T-helper 2 cell (primary cell): Measurements from ENCODE around the gene CIAO2A.
"Not testable (repeated sequence)": the region's sequence is repeated elsewhere in the genome, so short reads cannot be mapped to it uniquely, and the experiment has no call there.

Source experiments
- DNase-seq, 5 experiments: peaks; one replicate each; pipeline versions ENCODE4 v3.0.0 to v3.0.0-alpha.2; 2012 to 2022

The CIAO2A gene

DNA sequence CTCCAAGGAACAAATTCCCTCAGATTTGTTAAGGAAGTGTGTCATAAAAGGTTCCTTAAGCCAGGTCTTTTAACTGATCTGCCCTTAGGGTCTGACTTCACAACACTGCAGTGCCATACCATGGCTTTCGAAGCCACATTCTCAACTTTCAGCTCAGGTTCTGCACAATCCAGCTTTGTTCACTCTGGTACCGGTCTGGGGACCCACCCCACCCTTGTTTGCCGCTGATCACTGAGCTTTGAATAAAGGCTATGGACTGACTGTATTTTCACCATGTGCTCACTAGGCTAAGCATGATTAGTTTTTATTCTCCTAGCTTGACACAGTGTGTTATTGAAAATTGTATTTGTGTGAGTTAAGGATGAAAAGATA, 18.0 kb upstream of the CIAO2A start:
- DNase-seq = no peak

DNA sequence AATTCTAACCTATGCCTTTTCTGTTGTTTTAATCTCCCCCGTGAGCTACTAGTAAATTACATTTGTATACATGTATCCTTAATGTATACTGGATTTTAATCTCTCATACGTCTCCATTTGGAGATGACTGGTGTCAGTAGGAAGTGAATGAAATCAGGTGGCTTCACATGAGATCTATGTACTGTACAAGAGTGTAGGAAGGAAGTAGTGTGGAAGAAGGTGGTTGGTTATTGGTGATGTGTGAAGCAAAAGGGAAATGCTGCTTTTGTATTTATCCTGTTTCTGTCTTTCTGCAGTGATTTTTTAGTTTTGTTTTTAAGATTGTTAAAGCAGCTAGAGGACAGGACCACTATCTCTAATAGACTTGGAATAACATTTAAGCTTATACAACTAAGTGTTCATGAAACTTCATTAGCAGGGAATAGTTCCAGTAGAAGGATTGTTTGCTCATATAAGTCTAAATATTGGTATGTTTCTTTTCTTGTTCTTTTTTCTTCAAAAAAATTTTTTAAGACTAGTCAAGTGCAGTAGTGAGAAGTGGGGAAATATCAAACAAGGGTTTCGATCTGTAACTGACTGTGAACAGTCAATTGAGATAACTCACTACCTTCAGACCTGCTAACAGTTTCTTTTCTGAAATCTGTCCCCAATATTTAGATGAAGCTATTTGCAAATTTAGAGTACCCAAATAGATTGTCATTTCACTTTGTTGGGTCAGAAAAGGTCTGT, 17.5 kb upstream of the CIAO2A start:
- DNase-seq = peak in 1 of 5 experiments; percentile 78

DNA sequence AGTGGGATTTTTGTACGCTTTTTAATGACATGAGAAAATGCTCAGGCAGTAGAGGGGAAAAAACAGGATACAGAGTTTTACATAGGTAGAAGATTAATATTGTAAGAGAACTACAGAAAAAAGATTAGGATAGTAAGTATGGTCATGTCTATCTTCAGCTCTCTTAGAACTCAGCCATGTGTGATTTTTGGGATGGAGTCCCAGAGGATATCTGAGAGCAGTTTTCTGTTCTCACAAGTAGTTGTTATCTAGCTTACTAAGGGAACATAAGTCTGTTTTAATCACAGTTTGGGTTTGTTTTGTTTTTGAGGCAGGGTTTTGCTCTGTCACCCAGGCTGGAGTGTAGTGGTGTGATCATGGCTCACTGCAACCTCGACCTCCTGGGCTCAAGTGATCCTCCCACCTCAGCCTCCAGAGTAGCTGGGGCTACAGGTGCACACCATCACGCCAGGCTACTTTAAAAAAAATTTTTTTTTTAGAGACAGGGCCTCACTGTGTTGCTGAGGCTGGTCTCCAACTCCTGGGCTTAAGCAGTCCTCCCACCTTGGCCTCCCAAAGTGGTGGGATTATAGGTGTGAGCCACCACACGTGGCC, 16.6 kb upstream of the CIAO2A start:
- not testable (repeated sequence) for DNase-seq

DNA sequence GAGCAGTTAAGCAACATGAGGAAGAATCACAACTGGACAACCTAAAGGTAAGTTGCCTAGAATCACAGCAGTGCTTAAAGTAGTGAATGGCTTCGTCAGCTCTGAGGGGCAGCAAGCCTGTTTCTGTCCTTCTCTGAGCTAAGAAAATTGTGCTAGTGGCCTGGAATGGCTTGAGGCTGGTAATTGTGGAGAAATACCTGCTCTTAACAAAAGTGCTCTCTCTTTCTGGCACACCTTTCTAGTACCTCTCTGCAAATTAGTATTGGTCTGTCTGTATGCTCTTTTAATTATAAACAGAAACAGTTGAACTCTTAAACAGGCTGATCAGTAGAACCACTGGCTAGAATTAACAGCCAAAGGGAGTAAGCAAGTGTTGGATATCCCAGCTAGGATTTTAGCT, 13.7 kb upstream of the CIAO2A start:
- no peak for DNase-seq

DNA sequence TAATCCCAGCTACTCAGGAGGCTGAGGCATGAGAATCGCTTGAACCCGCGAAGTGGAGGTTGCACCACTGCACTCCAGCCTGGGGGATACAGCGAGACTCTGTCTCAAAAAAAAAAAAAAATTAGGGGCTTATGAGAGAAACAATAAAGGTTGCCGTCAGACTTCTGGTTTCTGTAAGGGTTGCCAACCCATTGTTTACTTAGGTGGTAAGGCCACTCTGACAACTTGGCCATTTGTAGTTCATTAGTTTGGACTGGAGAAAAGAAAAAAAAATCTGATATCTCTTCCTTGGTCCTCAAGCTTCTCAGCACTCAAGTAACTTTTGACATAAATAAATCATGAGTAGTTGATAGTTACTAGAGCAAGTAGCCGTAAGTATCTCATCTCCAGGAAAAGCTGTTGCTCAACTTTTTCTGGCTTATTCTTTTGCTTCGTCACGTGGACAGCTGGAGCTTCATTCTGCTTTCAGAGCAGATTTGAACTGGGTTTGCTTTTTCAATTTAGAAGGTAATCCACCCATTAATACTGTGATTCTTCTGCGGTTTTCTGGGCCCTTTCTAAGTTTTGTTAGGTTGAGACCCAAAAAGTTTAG, 11.6 kb upstream of the CIAO2A start:
- no peak for DNase-seq

DNA sequence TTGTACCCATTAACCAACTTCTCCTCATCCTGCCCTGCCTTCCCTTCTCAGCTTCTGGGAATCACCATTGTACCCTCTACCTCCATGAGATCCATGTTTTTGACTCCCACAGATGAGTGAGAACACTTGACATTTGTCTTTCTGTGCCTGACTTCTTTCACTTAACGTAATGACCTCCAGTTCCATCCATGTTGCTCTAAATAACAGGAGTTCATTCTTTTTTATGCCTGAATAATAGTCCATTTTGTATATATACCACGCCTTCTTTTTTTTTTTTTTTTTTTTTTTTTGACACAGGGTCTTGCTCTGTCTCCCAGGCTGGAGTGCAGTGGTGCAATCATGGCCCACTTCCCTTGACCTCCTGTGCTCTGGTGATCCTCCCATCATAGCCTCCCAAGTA, 8.9 kb upstream of the CIAO2A start:
- DNase-seq = no peak

DNA sequence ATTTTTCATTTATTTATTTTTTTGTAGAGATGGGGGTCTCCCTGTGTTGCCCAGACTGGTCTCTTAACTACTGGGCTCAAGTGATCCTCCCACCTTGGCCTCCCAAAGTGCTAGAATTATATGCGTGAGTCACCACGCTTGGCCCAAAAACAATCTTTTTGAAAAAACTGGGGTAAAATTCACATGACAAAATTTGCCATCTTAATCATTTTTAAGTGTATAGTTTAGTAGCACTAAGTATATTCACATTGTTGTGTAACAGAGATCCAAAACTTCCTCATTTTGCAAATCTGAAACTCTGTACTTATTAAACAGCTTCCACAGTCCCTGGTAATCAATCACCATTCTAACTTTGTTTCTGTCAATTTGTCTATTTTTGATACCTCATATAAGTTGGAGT, 7.3 kb upstream of the CIAO2A start:
- DNase-seq = no peak

DNA sequence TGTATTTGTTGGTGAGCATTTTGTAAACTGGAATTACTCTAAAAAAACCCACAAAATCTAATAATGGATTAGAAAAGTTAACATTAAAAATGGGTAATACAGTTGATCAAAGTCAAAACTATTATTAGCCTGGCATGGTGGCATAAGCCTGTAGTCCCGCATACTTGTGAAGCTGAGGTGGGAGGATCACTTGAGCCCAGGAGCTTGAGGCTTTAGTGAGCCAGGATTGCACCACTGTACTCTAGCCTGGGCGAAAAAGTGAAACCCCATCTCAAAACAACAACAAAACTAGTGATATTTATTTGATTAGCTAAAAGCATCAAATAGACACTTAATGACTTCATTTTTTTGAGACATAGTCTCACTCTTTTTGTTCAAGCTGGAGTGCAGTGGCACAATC, 5.7 kb upstream of the CIAO2A start:
- no peak for DNase-seq

DNA sequence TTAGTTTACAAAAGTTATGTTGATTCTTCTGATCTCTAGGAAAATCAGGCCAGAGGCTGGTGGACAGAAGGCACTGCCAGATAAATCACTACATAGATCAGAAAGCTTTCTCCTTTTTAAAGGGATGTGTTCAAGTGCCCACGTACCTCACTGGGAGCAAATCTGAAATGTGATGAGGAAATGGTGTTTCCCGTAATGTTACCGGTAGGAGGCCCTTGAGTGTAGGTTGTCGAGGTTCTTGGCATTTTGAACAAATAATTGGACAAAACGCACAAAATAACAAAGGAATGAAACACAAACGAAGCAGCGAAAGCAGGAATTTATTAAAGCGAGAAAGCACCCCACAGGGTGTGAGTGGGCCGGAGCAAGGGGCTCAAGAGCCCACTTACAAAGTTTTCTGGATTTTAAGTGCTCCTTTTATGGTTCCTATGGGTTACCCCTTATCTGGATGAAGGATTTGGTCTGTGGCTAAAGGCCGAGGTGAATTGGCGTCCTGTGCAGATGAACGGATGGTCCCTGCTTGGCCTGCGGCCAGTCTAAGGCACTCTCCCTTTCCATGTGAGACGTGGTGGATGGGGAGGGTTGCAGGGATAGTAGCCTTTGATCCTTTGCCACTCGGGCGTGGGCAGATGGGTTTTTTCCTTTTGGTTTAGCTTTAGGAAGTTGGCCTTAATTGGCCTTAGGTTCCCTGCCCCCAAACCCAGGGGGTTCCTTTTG, 3.2 kb upstream of the CIAO2A start:
- DNase-seq = peak in 1 of 5 experiments; percentile 38

DNA sequence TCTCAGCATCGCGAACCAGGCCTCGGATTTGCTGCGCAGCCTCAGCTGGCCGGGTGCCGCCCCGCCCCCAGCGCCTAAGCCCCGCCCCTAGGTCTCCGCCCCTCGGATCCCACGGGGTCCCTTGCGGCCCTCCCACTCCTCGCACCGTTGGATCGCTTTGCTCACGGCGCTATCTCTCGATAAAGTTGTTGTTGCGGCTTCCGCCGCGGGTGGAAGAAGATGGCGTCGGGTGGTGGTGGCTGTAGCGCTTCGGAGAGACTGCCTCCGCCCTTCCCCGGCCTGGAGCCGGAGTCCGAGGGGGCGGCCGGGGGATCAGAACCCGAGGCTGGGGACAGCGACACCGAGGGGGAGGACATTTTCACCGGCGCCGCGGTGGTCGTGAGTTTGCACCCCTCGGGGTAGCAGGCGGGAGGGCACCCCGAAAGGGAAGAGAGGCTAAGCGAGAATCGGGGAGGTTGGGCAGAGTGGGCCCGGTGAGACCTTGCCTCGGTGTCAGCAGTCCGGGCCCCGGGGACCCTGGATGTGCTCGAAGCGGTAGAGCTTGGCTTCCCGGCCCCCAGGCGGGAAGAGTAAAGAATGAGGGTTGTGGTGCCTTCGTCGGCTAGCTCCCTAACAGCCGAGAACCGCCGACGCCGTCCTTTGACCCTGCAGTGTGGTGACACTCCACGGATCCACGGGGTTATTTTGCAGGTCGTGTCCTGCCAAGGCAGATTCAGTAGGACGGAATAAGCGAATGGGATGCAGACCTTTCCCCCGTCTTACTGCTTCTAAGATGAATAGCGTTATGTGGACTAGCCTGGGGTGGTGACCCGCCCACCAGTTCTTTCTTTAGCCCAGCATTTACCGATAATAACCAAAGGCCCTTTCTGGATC, 2.4 kb upstream of the CIAO2A start, which contains the start of gene SNX1:
Gene SNX1, plus strand, starts transcription at position 188 of the 873 bp plus-strand sequence. Its CDS starts 32 bp downstream, at position 220.
- DNase-seq = peak; percentile 91 to 97 (median 95)

DNA sequence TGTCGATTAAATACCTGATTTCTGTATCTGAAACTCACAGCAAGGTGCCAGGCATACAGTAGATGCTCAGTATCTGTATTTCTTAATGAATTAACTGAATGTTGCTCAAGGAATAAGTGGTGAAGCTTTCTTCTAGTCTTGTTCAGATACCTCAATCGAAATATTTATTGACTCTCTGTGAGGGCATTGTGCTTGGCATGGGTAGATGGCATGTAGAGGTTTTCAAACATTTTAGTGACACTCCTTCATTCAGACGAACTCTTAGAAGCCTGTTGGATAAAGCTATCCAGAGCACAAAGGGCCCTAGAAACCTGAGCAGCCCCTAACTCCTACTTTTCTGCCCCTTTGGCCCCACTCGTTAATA, 1.8 kb upstream of the CIAO2A start:
- DNase-seq = no peak

DNA sequence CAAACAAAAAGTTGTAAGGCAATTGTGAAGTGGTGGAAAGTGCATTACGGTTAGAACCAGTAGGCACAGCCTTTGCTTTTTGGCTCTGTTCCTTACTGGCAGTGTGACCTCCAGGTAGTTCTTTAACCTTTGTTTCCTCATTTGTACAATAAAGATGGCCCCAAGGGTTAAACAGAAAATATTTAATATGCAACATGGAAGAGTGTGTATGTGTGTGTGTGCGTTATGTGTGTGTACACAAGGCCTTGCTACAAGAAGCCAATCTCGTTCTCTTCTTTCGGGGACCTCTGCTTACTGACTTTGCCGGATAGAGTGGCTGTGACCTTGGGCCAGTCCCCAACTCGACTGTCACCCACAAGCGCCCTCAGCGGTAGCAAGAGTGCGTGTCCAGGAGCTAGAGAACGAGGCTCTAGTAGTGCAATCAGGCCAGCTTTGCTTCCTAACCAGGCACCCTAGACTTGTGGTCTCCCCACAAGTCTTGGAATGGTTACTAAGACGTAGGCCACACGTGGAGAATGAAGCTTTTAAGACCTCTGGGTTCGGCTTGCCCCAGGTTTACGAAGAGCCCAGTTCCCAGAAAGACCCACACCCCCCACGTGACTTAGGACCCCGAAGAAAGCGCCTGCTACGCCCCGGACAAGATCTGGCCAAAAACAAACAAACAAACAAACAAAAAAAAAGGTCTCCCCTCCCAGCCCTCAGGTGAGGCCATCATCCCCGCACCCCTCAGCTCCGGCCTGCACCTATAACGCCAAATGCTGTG, 593 bp downstream of the CIAO2A start:
- peak in 3 of 5 experiments; percentile 6 to 72 (median 20) for DNase-seq

DNA sequence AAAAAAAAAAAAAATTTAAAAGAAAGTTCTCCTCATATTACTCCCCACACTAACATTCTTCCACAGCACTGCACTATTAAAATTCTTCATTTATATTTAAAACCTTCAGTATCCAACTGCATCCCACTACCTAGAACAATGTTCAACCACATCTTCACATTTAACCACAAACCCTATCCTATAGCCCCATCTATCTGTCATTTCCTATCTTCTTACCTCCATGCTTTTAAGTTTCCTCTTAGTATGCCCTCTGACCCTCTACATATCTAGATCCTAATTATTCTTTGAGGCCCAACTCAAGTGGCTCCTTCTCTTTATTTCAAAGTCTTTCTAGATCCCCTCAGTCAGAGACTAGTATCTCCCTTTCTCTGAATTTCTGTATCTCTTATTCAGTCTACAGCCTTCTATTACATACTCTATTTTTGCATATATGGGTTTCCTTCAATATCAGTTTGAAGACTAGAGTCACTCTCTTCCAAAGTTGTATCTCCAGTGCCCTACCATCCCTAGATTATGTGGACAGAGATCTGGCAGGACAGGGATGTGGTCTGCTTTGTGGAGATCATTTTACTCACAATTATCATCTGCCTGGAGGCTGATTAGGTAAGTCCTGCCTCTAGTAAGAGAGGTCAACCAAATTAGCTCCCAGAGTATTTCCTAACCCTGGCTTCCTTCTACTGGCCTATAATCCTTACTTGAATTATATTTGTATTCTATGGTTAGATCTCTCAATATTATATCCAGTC, 1.4 kb downstream of the CIAO2A start:
- peak in 2 of 5 experiments; percentile 21 to 64 for DNase-seq

DNA sequence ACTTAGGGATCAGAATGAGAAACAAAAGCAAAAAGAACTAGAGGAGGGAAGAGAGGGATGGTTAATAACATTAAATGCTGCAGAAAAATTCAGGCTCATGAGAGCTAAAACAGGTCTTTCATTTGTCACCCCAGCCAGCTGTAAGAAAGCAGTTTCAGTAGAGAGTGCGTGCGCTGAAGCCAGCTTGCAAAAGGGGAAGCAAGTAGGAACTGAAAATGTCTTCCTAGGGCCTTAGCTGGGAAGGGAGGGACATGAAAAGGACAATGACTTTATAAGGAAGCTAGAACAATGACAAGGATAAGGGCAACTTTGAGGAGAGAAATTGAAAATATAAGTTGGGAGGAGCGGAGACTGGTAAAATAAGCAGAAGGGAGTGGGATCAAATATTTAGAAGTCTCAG, 3.1 kb downstream of the CIAO2A start:
- no peak for DNase-seq

DNA sequence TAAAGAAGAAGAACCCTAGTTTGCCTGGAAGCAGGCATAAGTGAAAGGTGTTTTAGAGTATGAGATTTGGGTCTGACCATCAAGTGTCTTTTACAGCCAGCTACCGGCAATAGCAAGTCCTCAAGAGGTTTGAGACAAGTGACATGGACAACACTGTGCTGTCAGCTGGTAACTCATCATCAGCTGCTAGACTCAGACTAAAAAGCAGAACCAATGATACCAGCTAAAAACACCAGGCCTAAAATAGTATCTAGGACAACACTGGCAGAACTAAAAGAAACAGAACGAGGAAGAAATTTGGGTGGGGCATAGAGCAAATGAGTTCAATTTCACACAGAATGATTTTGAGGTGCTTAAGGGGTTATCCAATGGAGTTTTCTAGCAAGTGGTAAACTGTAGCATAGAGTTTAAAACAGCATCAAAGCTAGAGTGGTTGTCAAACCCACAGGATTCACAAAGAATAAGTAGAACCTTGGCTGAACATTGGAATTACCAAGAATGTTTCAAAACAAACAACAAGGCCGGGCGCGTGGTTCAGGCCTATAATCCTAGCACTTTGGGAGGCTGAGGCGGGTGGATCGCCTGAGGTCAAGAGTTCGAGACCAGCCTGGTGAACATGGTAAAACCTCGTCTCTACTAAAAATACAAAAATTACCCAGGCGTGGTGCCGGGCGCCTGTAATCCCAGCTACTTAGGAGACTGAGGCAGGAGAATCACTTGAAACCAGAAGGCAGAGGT, 3.9 kb downstream of the CIAO2A start:
- DNase-seq = no peak

DNA sequence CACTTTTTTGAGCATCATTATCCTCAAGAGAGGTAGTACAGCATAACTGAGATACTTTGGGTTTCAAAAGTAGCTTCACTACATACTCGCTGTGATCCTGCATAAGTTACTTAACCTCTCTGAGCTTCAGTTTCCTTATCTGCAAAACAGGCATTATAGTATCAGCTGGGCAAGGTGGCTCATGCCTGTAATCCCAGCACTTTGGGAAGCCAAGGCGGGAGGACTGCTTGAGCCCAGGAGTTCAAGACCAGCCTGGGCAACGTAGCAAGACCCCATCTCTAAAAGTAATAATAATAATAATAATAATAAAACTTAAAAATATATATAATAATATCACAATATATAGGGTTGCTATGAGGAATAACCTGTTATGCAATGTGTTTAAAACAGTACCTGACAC, 10.9 kb downstream of the CIAO2A start:
- DNase-seq = no peak

DNA sequence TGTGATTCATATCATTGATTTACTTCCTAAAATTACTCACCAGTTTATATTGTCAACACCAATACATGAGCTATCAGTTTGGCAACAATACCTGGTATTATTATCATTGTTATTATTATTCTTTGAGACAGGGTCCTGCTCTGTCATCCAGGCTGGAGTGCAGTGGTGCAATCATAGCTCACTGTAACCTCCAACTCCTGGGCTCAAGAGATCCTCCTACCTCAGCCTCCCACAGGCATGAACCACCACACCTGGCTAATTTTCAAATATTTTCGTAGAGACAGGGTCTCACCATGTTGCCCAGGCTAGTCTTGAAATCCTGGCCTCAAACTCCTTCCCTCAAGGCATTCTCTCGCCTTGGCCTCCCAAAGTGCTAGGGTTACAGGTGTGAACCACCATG, 20.1 kb downstream of the CIAO2A start:
- not testable (repeated sequence) for DNase-seq

DNA sequence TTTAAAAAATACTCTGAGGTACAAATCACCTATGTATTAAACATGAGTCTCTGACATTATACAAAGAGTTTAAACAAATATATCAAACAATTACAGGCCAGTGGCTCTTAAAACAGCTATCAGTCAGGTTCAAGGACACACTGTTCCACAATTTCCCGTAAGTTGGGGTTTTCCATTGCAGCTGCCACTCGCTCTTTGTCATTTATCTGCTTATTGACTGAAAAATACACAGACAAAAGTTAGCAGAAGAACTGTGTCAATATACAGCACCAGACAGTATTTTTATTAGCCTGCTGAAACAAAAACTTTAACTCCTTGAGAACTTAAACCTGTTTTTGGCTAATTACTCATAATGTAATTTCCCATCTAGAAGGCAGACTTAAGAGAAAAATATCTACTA, 20.8 kb downstream of the CIAO2A start:
- DNase-seq = no peak

DNA sequence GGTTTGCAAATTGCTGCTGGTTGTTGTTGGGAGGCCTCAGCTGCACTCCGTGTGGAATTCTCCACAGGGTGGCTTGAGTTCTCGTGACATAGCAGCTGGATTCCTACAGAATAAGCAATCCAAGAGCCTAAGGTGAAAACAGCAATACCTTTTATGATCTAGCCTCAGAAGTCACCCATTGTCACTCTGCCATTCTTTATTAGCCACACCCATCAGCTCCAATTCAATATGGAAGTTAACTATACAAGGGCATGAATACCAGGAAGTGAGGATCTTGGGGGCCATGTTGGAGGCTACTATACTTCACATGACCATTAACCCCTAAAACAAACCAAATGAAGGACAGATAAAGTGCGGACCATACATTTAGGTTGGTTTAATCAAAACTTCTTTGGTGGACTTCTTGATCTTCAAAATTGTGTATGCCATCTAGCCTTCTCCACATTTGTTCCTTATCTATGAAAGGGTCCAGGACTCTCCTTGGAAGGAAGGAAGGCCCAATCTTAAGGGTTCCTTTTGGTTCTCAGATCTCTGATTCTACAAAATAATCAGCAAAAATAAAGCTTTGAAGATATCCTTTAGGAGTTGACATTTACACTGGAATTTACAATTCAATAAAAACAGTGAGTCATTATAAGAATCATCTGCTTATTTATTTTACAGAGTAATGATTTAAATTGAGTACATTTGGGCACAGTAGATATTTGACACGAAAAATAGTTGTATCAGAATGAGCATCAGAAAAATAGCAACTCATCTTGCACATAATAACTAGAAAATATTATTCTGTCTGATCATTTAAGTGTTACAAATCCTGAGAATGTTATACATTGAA, 21.5 kb downstream of the CIAO2A start:
- DNase-seq = no peak
